ENCODE measurements around the gene FSD1. TPM values are rescaled to one million over a fixed set of nuclear protein-coding genes. Genes with fewer than 3 reads are reported as not detected.

The FSD1 gene
- total RNA-seq, 2 experiments from 2014 or later: 26.7 to 27.7 TPM

DNA sequence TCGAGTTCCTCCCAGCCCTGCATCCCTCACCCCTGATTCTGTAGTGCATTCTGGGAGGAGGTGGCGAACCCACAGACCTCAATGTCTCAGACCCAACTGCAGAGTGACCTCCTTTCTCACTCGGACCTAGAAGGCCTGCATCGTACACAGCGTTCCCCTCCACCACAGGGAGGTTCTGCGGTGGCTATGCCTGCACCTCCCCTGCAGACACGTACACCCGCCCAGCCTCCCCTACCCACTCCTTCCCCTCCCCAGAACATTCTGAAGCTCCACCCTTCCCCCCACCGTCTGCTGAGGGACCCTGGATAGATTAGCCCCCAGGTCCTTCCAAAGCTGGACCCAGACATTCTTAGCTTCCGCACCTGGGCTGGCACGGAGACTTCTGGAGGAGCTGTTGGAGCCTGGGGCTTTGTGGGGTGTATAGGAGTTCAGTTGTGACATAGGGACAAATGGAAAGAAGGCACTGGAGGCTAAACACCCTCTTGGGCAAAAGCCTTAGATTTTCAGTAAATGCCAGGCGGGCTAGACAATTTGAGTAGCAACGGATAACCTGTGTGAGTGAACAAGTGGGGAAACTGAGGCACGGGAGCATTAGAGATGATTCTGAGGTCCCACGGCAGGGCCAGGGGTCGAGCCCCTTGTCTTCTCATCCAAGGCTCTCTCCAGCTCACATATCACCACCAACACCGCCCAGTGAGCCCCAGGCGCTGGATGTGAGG lies 420 bp upstream of the FSD1 start:
- DNase-seq (peak; percentile 42), ATAC-seq (no peak)
- CTCF ChIA-PET: interaction anchor here (0.9 to 1.6 kb wide), 2 partner anchors 39 to 48 kb away, joined by 3 to 4 read pairs; partner anchors contain the start of gene MPND
- POLR2A ChIA-PET: interaction anchor here (0.5 to 1.2 kb wide), 2 partner anchors 26 to 37 kb away, joined by 3 read pairs; no protein-coding TSS in a partner anchor
- Mint-ChIP-seq H3K4me1 (ENCODE audit: low read depth) (peaks cover 41% of the 10 kb centered on the region), H3K27ac (peak overlapping the region; percentile 80), H3K9me3 (ENCODE audit: insufficient read depth) (no peaks in the 10 kb centered on the region), H3K4me3 (peak overlapping the region; percentile 66), H3K27me3 (ENCODE audit: low read depth) (no peaks in the 10 kb centered on the region), H3K36me3 (ENCODE audit: low read depth) (peaks cover 3% of the 10 kb centered on the region)

GRCh38 chr19:4305257-4305612 lies 837 bp downstream of the FSD1 start:
- ChIA-PET CTCF (interaction anchor here (1.6 kb wide), 1 partner anchor 47 kb away, joined by 3 read pairs; no protein-coding TSS in a partner anchor), POLR2A (no interaction called here)
- ATAC-seq (no peak), DNase-seq (no peak)
- H3K27me3 Mint-ChIP-seq (ENCODE audit: low read depth): no peaks in the 10 kb centered on the region
- peaks cover 8% of the 10 kb centered on the region for H3K36me3 Mint-ChIP-seq (ENCODE audit: low read depth)
- H3K4me3 Mint-ChIP-seq: peak overlapping the region; percentile 64
- peak overlapping the region; percentile 39 for H3K27ac Mint-ChIP-seq
- no peaks in the 10 kb centered on the region for H3K9me3 Mint-ChIP-seq (ENCODE audit: insufficient read depth)
- peaks cover 37% of the 10 kb centered on the region for H3K4me1 Mint-ChIP-seq (ENCODE audit: low read depth)

DNA sequence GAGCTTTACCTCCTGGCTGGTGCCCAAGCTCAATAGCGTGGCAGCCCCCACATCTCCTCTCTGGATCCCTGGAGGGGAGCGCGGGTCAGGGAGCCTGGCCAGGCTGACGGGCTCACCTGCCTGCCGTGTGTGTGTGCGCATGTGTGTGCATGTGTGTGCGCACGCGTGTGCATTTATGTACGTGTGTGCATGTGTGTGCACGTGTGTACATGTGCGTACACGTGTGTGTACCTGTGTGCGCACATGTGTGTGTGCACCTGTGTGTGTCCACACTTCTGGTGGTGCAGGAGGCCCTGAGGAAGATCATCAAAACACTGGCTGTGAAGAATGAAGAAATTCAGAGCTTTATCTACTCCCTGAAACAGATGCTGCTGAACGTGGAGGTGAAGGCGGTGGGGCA lies 1.3 kb downstream of the FSD1 start:
- Mint-ChIP-seq H3K27me3 (ENCODE audit: low read depth) (no peaks in the 10 kb centered on the region), H3K9me3 (ENCODE audit: insufficient read depth) (no peaks in the 10 kb centered on the region), H3K4me1 (ENCODE audit: low read depth) (peaks cover 34% of the 10 kb centered on the region), H3K4me3 (peak overlapping the region; percentile 64), H3K27ac (peak overlapping the region; percentile 39), H3K36me3 (ENCODE audit: low read depth) (peaks cover 12% of the 10 kb centered on the region)
- no peak for DNase-seq
- ATAC-seq: no peak
- POLR2A ChIA-PET: interaction anchor here (0.9 kb wide), 1 partner anchor 59 kb away, joined by 4 read pairs; the partner anchor contains the start of gene YJU2
- CTCF ChIA-PET: no interaction called here

- DNase-seq: no peak
Observed at GRCh38 chr19:4310247-4311121, 6.1 kb downstream of the FSD1 start.

GRCh38 chr19:4313847-4314490 lies 9.6 kb downstream of the FSD1 start:
- peaks cover 33% of the 10 kb centered on the region for H3K36me3 Mint-ChIP-seq (ENCODE audit: low read depth)
- POLR2A ChIA-PET: no interaction called here
- H3K27me3 Mint-ChIP-seq (ENCODE audit: low read depth): no peaks in the 10 kb centered on the region
- ATAC-seq: no peak
- no peak overlapping the region for H3K4me3 Mint-ChIP-seq
- no peak overlapping the region for H3K27ac Mint-ChIP-seq
- H3K4me1 Mint-ChIP-seq (ENCODE audit: low read depth): no peaks in the 10 kb centered on the region
- peaks cover 2% of the 10 kb centered on the region for H3K9me3 Mint-ChIP-seq (ENCODE audit: insufficient read depth)
- CTCF ChIA-PET: no interaction called here
- DNase-seq: no peak

More at GRCh38 chr19:4310247-4311121, 6.1 kb downstream of the FSD1 start:
- Mint-ChIP-seq H3K4me3 (no peak overlapping the region), H3K9me3 (ENCODE audit: insufficient read depth) (no peaks in the 10 kb centered on the region), H3K4me1 (ENCODE audit: low read depth) (peaks cover 3% of the 10 kb centered on the region), H3K27ac (no peak overlapping the region), H3K36me3 (ENCODE audit: low read depth) (peaks cover 21% of the 10 kb centered on the region), H3K27me3 (ENCODE audit: low read depth) (no peaks in the 10 kb centered on the region)
- ATAC-seq: peak; percentile 44
- POLR2A ChIA-PET: interaction anchor here (0.6 kb wide), 1 partner anchor 104 kb away, joined by 3 read pairs; no protein-coding TSS in a partner anchor
- CTCF ChIA-PET: no interaction called here

GRCh38 chr19:4316956-4317355 lies 12.6 kb downstream of the FSD1 start:
- Mint-ChIP-seq H3K27me3 (ENCODE audit: low read depth) (no peaks in the 10 kb centered on the region), H3K4me3 (no peak overlapping the region), H3K4me1 (ENCODE audit: low read depth) (no peaks in the 10 kb centered on the region), H3K36me3 (ENCODE audit: low read depth) (peaks cover 33% of the 10 kb centered on the region), H3K9me3 (ENCODE audit: insufficient read depth) (peaks cover 15% of the 10 kb centered on the region), H3K27ac (no peak overlapping the region)
- CTCF ChIA-PET: interaction anchor here (1.5 kb wide), 1 partner anchor 50 kb away, joined by 5 read pairs; no protein-coding TSS in a partner anchor
- DNase-seq: no peak
- POLR2A ChIA-PET: no interaction called here
- no peak for ATAC-seq

- Mint-ChIP-seq H3K4me3 (no peak overlapping the region), H3K4me1 (ENCODE audit: low read depth) (no peaks in the 10 kb centered on the region), H3K36me3 (ENCODE audit: low read depth) (peaks cover 32% of the 10 kb centered on the region), H3K9me3 (ENCODE audit: insufficient read depth) (peaks cover 15% of the 10 kb centered on the region), H3K27me3 (ENCODE audit: low read depth) (no peaks in the 10 kb centered on the region), H3K27ac (no peak overlapping the region)
- DNase-seq (no peak), ATAC-seq (no peak)
- ChIA-PET POLR2A (interaction anchor here (1.2 kb wide), 1 partner anchor 153 kb away, joined by 4 read pairs; no protein-coding TSS in a partner anchor), CTCF (no interaction called here)
Observed at GRCh38 chr19:4318460-4318859, 14.1 kb downstream of the FSD1 start.

DNA sequence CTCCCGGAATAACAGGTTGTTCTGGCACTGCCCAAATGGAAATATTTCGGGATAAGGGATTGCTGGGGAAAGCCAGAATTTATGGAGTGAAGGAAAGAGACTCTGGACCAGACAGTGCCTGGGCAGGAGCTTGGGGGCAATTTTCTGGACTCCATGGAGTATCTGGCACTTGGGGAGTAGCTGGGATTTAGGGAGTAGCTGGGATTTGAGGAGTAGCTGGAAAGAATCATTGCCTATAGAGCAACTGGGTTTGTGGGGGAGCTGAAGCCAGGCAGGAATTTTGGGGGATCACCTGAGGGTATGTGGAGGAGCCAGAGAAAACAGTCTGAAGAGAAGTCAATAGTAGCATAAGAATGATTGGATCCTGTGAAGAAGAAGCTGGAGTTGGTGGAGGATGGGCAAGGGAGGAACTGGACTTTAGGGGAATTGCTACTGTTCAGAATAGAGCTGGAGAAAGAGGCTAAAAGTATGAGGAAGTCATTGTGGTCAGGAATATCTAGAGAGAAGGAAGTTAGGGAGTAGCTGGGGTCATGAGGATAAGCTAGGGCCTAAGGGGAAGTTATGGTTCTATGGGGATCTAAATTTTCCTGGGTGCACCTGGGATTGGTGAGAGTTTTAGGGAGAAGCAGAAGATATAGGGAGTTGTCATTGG lies 14.8 kb downstream of the FSD1 start:
- Mint-ChIP-seq H3K4me1 (ENCODE audit: low read depth) (no peaks in the 10 kb centered on the region), H3K4me3 (no peak overlapping the region), H3K27ac (no peak overlapping the region), H3K36me3 (ENCODE audit: low read depth) (peaks cover 32% of the 10 kb centered on the region), H3K9me3 (ENCODE audit: insufficient read depth) (peaks cover 15% of the 10 kb centered on the region), H3K27me3 (ENCODE audit: low read depth) (no peaks in the 10 kb centered on the region)
- CTCF ChIA-PET: interaction anchor here (0.8 to 1.7 kb wide), 4 partner anchors 24 to 82 kb away, joined by 3 to 5 read pairs (median 4); partner anchors contain the start of gene MPND
- DNase-seq (no peak), ATAC-seq (no peak)
- POLR2A ChIA-PET: interaction anchor here (1.2 kb wide), 1 partner anchor 152 kb away, joined by 4 read pairs; no protein-coding TSS in a partner anchor

- H3K27me3 Mint-ChIP-seq (ENCODE audit: low read depth): no peaks in the 10 kb centered on the region
Observed at GRCh38 chr19:4320419-4320818, 16.0 kb downstream of the FSD1 start.

GRCh38 chr19:4322942-4323665 lies 18.7 kb downstream of the FSD1 start:
- POLR2A ChIA-PET: interaction anchor here (0.6 to 1.0 kb wide), 2 partner anchors 11 to 27 kb away, joined by 3 read pairs; no protein-coding TSS in a partner anchor
- Mint-ChIP-seq H3K4me3 (no peak overlapping the region), H3K4me1 (ENCODE audit: low read depth) (peaks cover 19% of the 10 kb centered on the region), H3K27ac (no peak overlapping the region), H3K27me3 (ENCODE audit: low read depth) (peaks cover 4% of the 10 kb centered on the region), H3K36me3 (ENCODE audit: low read depth) (peaks cover 26% of the 10 kb centered on the region), H3K9me3 (ENCODE audit: insufficient read depth) (peaks cover 15% of the 10 kb centered on the region)
- ATAC-seq (no peak), DNase-seq (no peak)
- CTCF ChIA-PET: interaction anchor here (2.2 to 2.8 kb wide), 3 partner anchors 20 to 56 kb away, joined by 5 to 12 read pairs (median 6); partner anchors contain the start of gene MPND

More at GRCh38 chr19:4320419-4320818, 16.0 kb downstream of the FSD1 start:
- Mint-ChIP-seq H3K4me3 (no peak overlapping the region), H3K36me3 (ENCODE audit: low read depth) (peaks cover 31% of the 10 kb centered on the region), H3K9me3 (ENCODE audit: insufficient read depth) (peaks cover 15% of the 10 kb centered on the region), H3K4me1 (ENCODE audit: low read depth) (peaks cover 3% of the 10 kb centered on the region), H3K27ac (no peak overlapping the region)
- ATAC-seq: no peak
- ChIA-PET POLR2A (interaction anchor here (1.4 kb wide), 1 partner anchor 22 kb away, joined by 4 read pairs; no protein-coding TSS in a partner anchor), CTCF (interaction anchor here (1.6 to 2.5 kb wide), 3 partner anchors 22 to 54 kb away, joined by 4 to 6 read pairs (median 5); partner anchors contain the start of gene MPND)
- DNase-seq: no peak

Data from activated CD8-positive, alpha-beta T cell treated with anti-CD3 and anti-CD28 coated beads, Interleukin-2, amount 10 ng/mL, durations not matched to agents 7 days and 5 days (primary cell).